Measurements from ENCODE around the gene LRP1B.

Gene LRP1B

DNA sequence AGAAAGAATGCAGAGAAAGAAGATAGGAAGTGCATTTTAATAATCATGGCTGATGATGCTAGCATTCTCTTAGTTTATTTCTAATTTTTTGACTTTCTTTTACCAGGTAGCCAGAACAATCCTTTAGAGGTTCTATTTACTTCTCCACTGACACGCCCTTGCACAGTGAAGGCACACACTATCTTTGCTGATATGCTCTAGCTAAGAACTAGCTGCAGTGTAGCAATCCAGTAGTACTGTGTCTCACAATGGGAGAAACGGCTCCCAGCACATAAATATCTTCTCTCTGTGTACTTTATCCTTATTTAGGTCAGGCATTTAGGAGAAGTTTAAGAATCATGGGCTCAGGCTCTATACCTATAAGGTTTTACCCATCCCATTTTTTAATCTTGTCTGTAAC, 1005.4 kb downstream of the LRP1B start:
- no peaks in the 10 kb centered on the region for H3K9me2 ChIP-seq (replicated peaks; ENCODE audit: insufficient read depth, low read length)
- H3K9me3 ChIP-seq (replicated peaks; ENCODE audit: insufficient read depth, low read length) = no peaks in the 10 kb centered on the region
- no peaks in the 10 kb centered on the region for H3K79me2 ChIP-seq (ENCODE audit: low read length)
- DNase-seq = no peak
- H3K4me2 ChIP-seq (ENCODE audit: low read depth, low read length) = no peak overlapping the region
- TF ChIP-seq EZH2phosphoT487 (IDR thresholded peaks at IDR 0.05; ENCODE audit: low read length) = no peak
- TF ChIP-seq, protein P1, sequence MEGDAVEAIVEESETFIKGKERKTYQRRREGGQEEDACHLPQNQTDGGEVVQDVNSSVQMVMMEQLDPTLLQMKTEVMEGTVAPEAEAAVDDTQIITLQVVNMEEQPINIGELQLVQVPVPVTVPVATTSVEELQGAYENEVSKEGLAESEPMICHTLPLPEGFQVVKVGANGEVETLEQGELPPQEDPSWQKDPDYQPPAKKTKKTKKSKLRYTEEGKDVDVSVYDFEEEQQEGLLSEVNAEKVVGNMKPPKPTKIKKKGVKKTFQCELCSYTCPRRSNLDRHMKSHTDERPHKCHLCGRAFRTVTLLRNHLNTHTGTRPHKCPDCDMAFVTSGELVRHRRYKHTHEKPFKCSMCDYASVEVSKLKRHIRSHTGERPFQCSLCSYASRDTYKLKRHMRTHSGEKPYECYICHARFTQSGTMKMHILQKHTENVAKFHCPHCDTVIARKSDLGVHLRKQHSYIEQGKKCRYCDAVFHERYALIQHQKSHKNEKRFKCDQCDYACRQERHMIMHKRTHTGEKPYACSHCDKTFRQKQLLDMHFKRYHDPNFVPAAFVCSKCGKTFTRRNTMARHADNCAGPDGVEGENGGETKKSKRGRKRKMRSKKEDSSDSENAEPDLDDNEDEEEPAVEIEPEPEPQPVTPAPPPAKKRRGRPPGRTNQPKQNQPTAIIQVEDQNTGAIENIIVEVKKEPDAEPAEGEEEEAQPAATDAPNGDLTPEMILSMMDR (IDR thresholded peaks at IDR 0.05; ENCODE audit: low read length) = no peak
- TF ChIP-seq EZH2 (optimal IDR thresholded peaks at IDR 0.05; ENCODE audit: low read depth, low read length) = no peak
- H3K4me3 ChIP-seq (ENCODE audit: low read length) = no peak overlapping the region
- H3K4me1 ChIP-seq (ENCODE audit: low read length) = no peaks in the 10 kb centered on the region
- H3F3A ChIP-seq (ENCODE audit: insufficient read depth, low read length) = no peaks in the 10 kb centered on the region
- no peaks in the 10 kb centered on the region for H4K20me1 ChIP-seq (ENCODE audit: insufficient read depth, low read length)
- no peak overlapping the region for H3K9ac ChIP-seq (ENCODE audit: low read length)
- H3K27me3 ChIP-seq (replicated peaks; ENCODE audit: insufficient read depth, low read length) = no peaks in the 10 kb centered on the region
- H2AFZ ChIP-seq (ENCODE audit: low read length) = no peak overlapping the region
- no peak overlapping the region for H3K27ac ChIP-seq (ENCODE audit: low read length)
- no peaks in the 10 kb centered on the region for H3K36me3 ChIP-seq (replicated peaks; ENCODE audit: insufficient read depth, low read length)

DNA sequence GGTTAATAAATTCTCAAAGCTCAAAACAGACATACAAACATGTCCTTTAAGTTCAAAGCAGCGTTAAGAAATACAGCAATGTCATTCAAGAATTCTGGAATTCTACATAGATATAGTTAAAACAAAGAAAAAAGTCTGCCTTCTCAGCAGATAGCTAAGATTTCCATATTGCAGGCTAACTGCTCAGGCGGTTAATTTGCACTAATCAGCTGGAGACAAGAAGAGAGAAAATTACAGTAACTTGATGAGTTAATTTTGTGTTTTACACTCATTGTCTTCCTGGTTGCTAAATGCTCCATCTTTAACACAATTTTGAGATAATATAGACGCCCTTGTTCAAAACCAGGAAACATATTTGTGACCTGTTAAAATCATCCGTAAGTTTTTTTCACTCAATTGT, 1012.0 kb downstream of the LRP1B start:
- no peaks in the 10 kb centered on the region for H3K9me3 ChIP-seq (replicated peaks; ENCODE audit: insufficient read depth, low read length)
- H3K79me2 ChIP-seq (ENCODE audit: low read length) = no peaks in the 10 kb centered on the region
- H3F3A ChIP-seq (ENCODE audit: insufficient read depth, low read length) = no peaks in the 10 kb centered on the region
- H2AFZ ChIP-seq (ENCODE audit: low read length) = no peak overlapping the region
- no peak overlapping the region for H3K27ac ChIP-seq (ENCODE audit: low read length)
- H3K9me2 ChIP-seq (replicated peaks; ENCODE audit: insufficient read depth, low read length) = no peaks in the 10 kb centered on the region
- H3K9ac ChIP-seq (ENCODE audit: low read length) = no peak overlapping the region
- H3K27me3 ChIP-seq (replicated peaks; ENCODE audit: insufficient read depth, low read length) = no peaks in the 10 kb centered on the region
- H4K20me1 ChIP-seq (ENCODE audit: insufficient read depth, low read length) = no peaks in the 10 kb centered on the region
- no peak overlapping the region for H3K4me3 ChIP-seq (ENCODE audit: low read length)
- H3K4me1 ChIP-seq (ENCODE audit: low read length) = no peaks in the 10 kb centered on the region
- H3K4me2 ChIP-seq (ENCODE audit: low read depth, low read length) = no peak overlapping the region
- no peaks in the 10 kb centered on the region for H3K36me3 ChIP-seq (replicated peaks; ENCODE audit: insufficient read depth, low read length)
- DNase-seq = no peak
- TF ChIP-seq, protein P1 (IDR thresholded peaks at IDR 0.05; ENCODE audit: low read length) = no peak
- TF ChIP-seq EZH2phosphoT487 (IDR thresholded peaks at IDR 0.05; ENCODE audit: low read length) (no peak), EZH2 (optimal IDR thresholded peaks at IDR 0.05; ENCODE audit: low read depth, low read length) (no peak)

DNA sequence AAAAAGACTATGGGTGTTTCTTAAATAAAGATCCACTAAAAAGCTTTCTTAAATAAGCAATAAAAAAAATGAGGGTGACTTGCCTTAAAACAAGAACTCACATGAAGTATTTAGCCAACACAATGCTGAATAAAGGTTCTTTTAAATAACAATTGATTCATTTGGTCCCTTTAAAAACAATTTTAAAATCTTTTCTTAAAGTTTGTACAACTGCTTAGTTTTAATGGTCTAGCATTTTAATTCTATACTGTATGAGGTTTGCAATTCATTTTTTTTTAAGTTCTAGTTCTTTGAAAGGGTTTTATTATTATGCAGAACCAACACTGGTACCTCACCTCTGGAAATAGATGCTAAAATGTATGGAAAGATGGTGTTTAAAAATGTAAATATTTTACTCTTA, 1017.5 kb downstream of the LRP1B start:
- TF ChIP-seq, protein P1 (IDR thresholded peaks at IDR 0.05; ENCODE audit: low read length) = no peak
- TF ChIP-seq EZH2 (optimal IDR thresholded peaks at IDR 0.05; ENCODE audit: low read depth, low read length) = no peak
- TF ChIP-seq EZH2phosphoT487 (IDR thresholded peaks at IDR 0.05; ENCODE audit: low read length) = no peak
- Histone ChIP-seq H3K4me2 (ENCODE audit: low read depth, low read length) (no peak overlapping the region), H3K4me1 (ENCODE audit: low read length) (no peaks in the 10 kb centered on the region), H3K36me3 (replicated peaks; ENCODE audit: insufficient read depth, low read length) (no peaks in the 10 kb centered on the region), H3K9ac (ENCODE audit: low read length) (no peak overlapping the region), H3K9me3 (replicated peaks; ENCODE audit: insufficient read depth, low read length) (no peaks in the 10 kb centered on the region), H3F3A (ENCODE audit: insufficient read depth, low read length) (no peaks in the 10 kb centered on the region), H3K27ac (ENCODE audit: low read length) (no peak overlapping the region), H3K27me3 (replicated peaks; ENCODE audit: insufficient read depth, low read length) (no peaks in the 10 kb centered on the region), H4K20me1 (ENCODE audit: insufficient read depth, low read length) (no peaks in the 10 kb centered on the region), H3K9me2 (replicated peaks; ENCODE audit: insufficient read depth, low read length) (no peaks in the 10 kb centered on the region), H3K79me2 (ENCODE audit: low read length) (no peaks in the 10 kb centered on the region), H3K4me3 (ENCODE audit: low read length) (no peak overlapping the region), H2AFZ (ENCODE audit: low read length) (no peak overlapping the region)
- no peak for DNase-seq
